ENCODE measurements around the gene ITPR1. TPM values are rescaled to one million over a fixed set of nuclear protein-coding genes. Genes with fewer than 3 reads are reported as not detected.

ITPR1 gene
- total and polyA plus RNA-seq, 2 experiments from 2014 or later = 1.4 to 2.5 TPM

DNA sequence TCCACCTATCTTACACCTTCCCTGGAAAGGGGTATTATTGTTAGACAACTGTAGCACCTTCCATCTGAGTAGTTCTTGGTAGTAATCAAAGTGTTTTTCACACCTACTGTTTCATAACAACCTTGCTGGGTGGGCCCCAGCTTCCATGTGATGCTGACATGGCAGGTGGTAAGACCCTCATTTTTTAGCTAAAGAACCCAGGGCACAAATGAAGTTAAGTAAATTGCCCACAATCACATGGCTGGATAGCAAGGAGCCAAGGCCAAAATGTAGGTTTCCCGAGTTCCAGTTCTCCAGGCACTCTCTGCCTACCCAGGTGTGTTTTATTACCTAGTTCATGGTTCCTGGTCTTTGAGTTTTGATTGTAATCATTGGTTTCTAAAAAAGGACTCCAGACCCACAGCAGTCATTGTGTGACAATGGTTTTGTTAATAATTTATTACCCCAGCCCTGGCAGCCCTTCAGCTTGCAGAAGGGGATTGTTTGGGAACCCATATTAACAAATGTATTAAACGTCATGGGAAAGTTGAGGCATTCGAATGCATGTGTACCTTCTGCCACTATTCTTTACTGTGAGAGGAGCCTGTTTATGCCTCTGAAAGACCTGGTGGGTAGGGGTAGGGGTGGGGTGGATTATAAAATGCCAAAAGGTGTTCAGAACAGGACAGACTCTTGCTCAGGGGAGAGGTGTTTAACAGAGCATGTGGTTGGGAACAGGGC lies 263.9 kb downstream of the ITPR1 start:
- WGBS, 2 experiments (ENCODE audit: low coverage in 1 of 2, low lambda C conversion rate in 2 of 2, missing lambda C conversion rate in 2 of 2) = 62 to 79% methylated on average over 3 of the region's 3 CpGs
- H4K20me1 ChIP-seq (ENCODE audit: insufficient read depth) = no peaks in the 10 kb centered on the region

DNA sequence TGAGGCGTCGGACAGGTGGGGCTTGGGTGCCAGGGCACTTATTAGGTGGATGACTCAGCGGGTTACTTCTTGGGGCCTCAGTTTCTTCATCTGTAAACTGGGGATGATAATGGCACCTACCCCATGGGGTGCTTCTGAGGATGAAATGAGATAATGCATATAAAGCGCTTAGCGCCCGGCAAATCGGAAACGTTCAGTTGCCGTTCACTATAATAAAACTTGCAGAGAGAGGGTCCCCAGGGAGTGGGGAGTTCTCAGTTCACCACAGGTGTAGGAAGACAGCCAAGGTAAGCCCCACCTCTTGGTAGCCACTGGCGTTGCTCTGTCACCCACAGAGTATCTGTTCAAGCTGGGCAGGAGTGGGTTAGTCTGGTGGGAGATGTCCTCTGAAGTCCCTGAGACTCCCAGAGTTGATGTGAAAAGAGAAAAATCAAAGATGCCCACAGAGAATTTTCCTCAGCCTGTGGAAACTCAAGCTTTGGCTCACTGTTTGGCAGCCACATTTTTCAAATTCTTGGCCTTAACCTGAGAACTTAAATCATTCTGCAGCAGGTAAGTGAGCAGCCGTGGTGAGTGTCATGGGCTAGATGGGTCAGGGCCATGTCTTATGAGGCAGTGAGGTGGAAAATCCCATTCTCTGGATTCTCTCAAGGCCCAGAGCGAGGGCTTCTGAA lies 264.6 kb downstream of the ITPR1 start:
- Histone ChIP-seq H3F3A (ENCODE audit: insufficient read depth) (no peaks in the 10 kb centered on the region), H3K9me3 (ENCODE audit: low read depth) (no peaks in the 10 kb centered on the region), H3K79me2 (ENCODE audit: insufficient read depth) (no peaks in the 10 kb centered on the region), H4K20me1 (ENCODE audit: insufficient read depth) (no peaks in the 10 kb centered on the region), H3K27ac (no peak overlapping the region), H3K4me3 (no peak overlapping the region), H3K36me3 (ENCODE audit: low read depth) (no peaks in the 10 kb centered on the region), H3K9me2 (ENCODE audit: insufficient read depth) (no peaks in the 10 kb centered on the region), H2AFZ (no peak overlapping the region), H3K4me2 (ENCODE audit: unreplicated experiment) (no peak overlapping the region), H3K4me1 (ENCODE audit: insufficient read depth) (no peaks in the 10 kb centered on the region), H3K9ac (no peak overlapping the region), H3K27me3 (replicated peaks; ENCODE audit: insufficient read depth) (no peaks in the 10 kb centered on the region)
- no peak for TF ChIP-seq EZH2phosphoT487 (IDR thresholded peaks at IDR 0.05; ENCODE audit: insufficient read depth, low read depth)
- no peak for TF ChIP-seq EZH2 (IDR thresholded peaks at IDR 0.05; ENCODE audit: insufficient read depth, poor library complexity, severe bottlenecking)
- in situ Hi-C loops (cut with MboI) = no loop called here
- 69 to 75% methylated on average over 12 of the region's 12 CpGs for WGBS, 2 experiments (ENCODE audit: low coverage in 1 of 2, low lambda C conversion rate in 2 of 2, missing lambda C conversion rate in 2 of 2)
- DNase-seq = no peak

More for the DNA sequence above, 263.9 kb downstream of the ITPR1 start:
- Histone ChIP-seq H3F3A (ENCODE audit: insufficient read depth) (no peaks in the 10 kb centered on the region), H3K36me3 (ENCODE audit: low read depth) (no peaks in the 10 kb centered on the region), H3K27ac (no peak overlapping the region), H3K4me2 (ENCODE audit: unreplicated experiment) (no peak overlapping the region), H3K4me1 (ENCODE audit: insufficient read depth) (peaks cover under 1% of the 10 kb centered on the region; the same call in 1 of the 2 replicates), H3K79me2 (ENCODE audit: insufficient read depth) (no peaks in the 10 kb centered on the region), H3K9me3 (ENCODE audit: low read depth) (no peaks in the 10 kb centered on the region), H3K9ac (no peak overlapping the region), H3K9me2 (ENCODE audit: insufficient read depth) (no peaks in the 10 kb centered on the region), H3K27me3 (replicated peaks; ENCODE audit: insufficient read depth) (no peaks in the 10 kb centered on the region), H3K4me3 (no peak overlapping the region), H2AFZ (no peak overlapping the region)
- no peak for DNase-seq
- TF ChIP-seq EZH2phosphoT487 (IDR thresholded peaks at IDR 0.05; ENCODE audit: insufficient read depth, low read depth) (no peak), EZH2 (IDR thresholded peaks at IDR 0.05; ENCODE audit: insufficient read depth, poor library complexity, severe bottlenecking) (no peak)
- in situ Hi-C loops (cut with MboI) = no loop called here

DNA sequence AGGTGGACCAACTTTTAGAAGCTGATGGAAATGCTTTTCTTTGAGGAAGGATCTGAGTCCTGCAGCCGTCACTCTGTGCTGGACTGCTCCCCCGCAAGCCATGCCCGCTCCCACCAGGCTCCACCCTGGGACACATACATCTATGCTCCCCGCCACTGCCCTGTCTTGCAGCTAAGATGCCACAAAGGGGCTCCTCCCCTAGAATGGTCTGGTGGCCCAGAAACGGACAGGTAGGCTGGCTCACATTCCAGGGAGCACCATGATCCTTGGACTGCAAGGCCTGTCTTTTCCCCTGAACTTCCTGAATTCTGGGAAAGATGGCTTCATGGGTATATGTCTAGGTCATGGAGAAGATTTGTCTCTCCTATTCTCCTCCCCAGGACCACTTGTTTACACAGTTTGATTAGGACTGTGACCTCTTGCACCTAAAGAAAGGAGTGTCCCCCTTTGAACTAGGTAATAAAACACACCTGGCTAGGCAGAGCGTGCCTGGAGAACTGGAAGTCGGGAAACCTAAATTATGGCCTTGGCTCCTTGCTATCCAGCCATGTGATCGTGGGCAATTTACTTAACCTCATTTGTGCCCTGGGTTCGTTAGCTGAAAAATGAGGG lies 265.2 kb downstream of the ITPR1 start:
- H3K4me3 ChIP-seq = no peak overlapping the region
- in situ Hi-C loops (cut with MboI) = no loop called here
- no peaks in the 10 kb centered on the region for H3K9me3 ChIP-seq (ENCODE audit: low read depth)
- no peaks in the 10 kb centered on the region for H3K79me2 ChIP-seq (ENCODE audit: insufficient read depth)
- H3F3A ChIP-seq (ENCODE audit: insufficient read depth) = no peaks in the 10 kb centered on the region
- no peaks in the 10 kb centered on the region for H3K4me1 ChIP-seq (ENCODE audit: insufficient read depth)
- TF ChIP-seq EZH2phosphoT487 (IDR thresholded peaks at IDR 0.05; ENCODE audit: insufficient read depth, low read depth) (no peak), EZH2 (IDR thresholded peaks at IDR 0.05; ENCODE audit: insufficient read depth, poor library complexity, severe bottlenecking) (no peak)
- no peaks in the 10 kb centered on the region for H3K9me2 ChIP-seq (ENCODE audit: insufficient read depth)
- no peak overlapping the region for H3K9ac ChIP-seq
- H3K27me3 ChIP-seq (replicated peaks; ENCODE audit: insufficient read depth) = no peaks in the 10 kb centered on the region
- H2AFZ ChIP-seq = no peak overlapping the region
- 75 to 82% methylated on average over 9 of the region's 9 CpGs for WGBS, 2 experiments (ENCODE audit: low coverage in 1 of 2, low lambda C conversion rate in 2 of 2, missing lambda C conversion rate in 2 of 2)
- no peaks in the 10 kb centered on the region for H4K20me1 ChIP-seq (ENCODE audit: insufficient read depth)
- H3K4me2 ChIP-seq (ENCODE audit: unreplicated experiment) = no peak overlapping the region
- no peak overlapping the region for H3K27ac ChIP-seq
- no peaks in the 10 kb centered on the region for H3K36me3 ChIP-seq (ENCODE audit: low read depth)
- no peak for DNase-seq

DNA sequence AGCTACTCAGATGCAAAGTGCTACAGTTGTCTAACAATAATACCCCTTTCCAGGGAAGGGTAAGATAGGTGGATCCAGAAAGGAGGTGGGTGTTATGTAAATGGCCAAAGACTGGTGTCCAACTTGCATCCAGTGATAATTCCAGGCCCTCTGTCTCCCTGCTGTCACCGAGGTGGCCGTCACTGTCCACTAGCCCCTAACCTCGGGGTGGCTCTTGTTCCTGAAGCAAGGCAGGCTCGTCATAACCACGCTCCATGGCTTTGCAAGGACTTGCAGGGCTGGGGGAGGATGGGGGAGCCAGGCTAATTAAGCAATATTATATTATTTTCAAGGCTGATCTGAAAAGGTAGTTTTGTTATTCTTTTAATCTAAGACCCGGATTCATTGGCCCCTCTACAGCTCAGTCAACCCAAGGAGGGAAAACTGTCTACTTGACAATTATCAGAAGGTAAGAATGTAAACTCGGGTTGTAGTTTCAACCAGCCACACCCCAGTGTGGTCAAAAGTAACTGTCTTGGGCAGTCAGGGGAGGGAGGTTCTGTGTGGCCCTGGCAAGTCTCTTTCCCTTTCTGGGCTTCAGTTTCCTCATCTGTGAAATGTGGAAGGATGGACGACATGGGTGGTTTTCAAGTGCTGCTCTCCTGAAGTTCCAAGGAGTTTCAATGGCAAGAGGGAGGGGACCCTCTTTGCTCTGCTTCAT lies 266.0 kb downstream of the ITPR1 start:
- Histone ChIP-seq H3K27me3 (replicated peaks; ENCODE audit: insufficient read depth) (no peaks in the 10 kb centered on the region), H2AFZ (no peak overlapping the region), H3K27ac (no peak overlapping the region), H3K9me3 (ENCODE audit: low read depth) (no peaks in the 10 kb centered on the region), H3K4me1 (ENCODE audit: insufficient read depth) (no peaks in the 10 kb centered on the region), H4K20me1 (ENCODE audit: insufficient read depth) (no peaks in the 10 kb centered on the region), H3K36me3 (ENCODE audit: low read depth) (no peaks in the 10 kb centered on the region), H3F3A (ENCODE audit: insufficient read depth) (no peaks in the 10 kb centered on the region), H3K9ac (no peak overlapping the region), H3K4me2 (ENCODE audit: unreplicated experiment) (no peak overlapping the region), H3K4me3 (no peak overlapping the region), H3K9me2 (ENCODE audit: insufficient read depth) (no peaks in the 10 kb centered on the region), H3K79me2 (ENCODE audit: insufficient read depth) (no peaks in the 10 kb centered on the region)
- DNase-seq = no peak
- TF ChIP-seq EZH2phosphoT487 (IDR thresholded peaks at IDR 0.05; ENCODE audit: insufficient read depth, low read depth) (no peak), EZH2 (IDR thresholded peaks at IDR 0.05; ENCODE audit: insufficient read depth, poor library complexity, severe bottlenecking) (no peak)
- in situ Hi-C loops (cut with MboI) = no loop called here
- WGBS, 2 experiments (ENCODE audit: low coverage in 1 of 2, low lambda C conversion rate in 2 of 2, missing lambda C conversion rate in 2 of 2) = 71 to 76% methylated on average over 8 of the region's 8 CpGs
